GM12864 (cell line): ENCODE data around the gene CLVS2.

Experiments
- DNase-seq: peaks from one replicate; pipeline ENCODE4 v3.0.0-alpha.2; 2011; ENCODE audit warnings: low read depth
- H3K4me3 ChIP-seq: 2 replicates; pipeline ENCODE4 v1.5.1; 2011; ENCODE audit warnings: mild to moderate bottlenecking, low read depth, low read length, control low read depth
- TF ChIP-seq, protein P1 (sequence below): IDR thresholded peaks from 2 replicates; pipeline ENCODE4 v1.5.1; 2011; ENCODE audit warnings: low read depth, mild to moderate bottlenecking, moderate library complexity, low read length, control low read depth, inconsistent platforms; ENCODE audit errors: missing control alignments

The CLVS2 gene

DNA sequence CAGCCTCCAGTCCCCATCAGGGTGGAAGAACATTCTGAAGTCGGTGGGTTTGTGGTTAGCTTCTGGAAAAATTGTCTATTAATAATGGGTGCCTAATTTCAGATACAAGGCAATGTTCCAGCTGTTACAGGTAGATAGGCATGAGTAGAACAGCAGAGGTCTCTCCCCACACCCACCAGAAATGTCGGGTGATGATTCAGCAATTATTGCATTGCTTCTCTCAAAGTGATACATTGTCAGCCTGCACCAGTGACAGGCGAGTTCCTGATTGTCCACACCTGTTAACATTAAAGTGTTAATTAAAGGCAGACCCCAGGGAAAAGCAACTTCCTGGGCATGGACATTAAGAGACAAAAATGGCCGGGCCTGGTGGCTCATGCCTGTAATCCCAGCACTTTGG lies 18.9 kb upstream of the CLVS2 start:
- no peak for DNase-seq
- H3K4me3 ChIP-seq, result no peak overlapping the region
- TF ChIP-seq, protein P1, sequence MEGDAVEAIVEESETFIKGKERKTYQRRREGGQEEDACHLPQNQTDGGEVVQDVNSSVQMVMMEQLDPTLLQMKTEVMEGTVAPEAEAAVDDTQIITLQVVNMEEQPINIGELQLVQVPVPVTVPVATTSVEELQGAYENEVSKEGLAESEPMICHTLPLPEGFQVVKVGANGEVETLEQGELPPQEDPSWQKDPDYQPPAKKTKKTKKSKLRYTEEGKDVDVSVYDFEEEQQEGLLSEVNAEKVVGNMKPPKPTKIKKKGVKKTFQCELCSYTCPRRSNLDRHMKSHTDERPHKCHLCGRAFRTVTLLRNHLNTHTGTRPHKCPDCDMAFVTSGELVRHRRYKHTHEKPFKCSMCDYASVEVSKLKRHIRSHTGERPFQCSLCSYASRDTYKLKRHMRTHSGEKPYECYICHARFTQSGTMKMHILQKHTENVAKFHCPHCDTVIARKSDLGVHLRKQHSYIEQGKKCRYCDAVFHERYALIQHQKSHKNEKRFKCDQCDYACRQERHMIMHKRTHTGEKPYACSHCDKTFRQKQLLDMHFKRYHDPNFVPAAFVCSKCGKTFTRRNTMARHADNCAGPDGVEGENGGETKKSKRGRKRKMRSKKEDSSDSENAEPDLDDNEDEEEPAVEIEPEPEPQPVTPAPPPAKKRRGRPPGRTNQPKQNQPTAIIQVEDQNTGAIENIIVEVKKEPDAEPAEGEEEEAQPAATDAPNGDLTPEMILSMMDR, result no peak

DNA sequence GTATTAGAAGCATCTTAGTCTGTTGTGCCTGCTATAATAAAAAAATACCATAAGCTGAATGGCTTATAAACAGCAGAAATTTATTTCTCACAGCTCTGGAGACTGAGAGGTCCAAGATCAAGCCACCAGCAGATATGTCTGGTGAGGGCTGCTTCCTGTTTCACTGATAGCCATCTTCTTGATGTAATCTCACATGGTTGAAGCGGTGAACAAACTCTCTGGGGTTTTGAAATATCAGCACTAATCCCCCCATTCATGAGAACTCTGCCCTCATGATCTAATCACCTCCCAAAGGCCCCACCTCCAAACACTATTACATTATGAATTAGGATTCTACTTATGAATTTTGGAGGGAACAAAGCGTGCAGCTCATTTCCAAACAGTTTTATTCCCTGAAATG lies 11.6 kb upstream of the CLVS2 start:
- TF ChIP-seq, protein P1, result no peak
- no peak overlapping the region for H3K4me3 ChIP-seq
- no peak for DNase-seq

DNA sequence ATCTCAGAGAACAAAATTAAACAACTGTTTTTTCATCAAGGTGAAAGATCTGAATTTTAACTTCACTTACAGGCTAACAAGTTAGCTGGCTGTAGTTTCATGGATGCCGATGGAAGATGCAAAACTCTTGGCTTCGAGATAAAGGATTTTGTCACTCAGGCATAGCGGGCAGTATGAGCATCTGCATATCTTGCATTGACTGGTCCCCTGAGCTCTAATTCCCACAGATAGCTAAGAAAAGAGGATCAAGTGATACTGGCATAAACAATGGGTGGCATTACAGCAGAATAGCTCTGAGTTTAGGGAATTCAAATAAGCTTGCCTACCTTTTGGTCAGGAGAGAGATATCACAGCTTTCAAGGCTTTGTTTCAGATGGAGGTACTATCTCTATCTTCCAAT lies 1.8 kb upstream of the CLVS2 start:
- DNase-seq, result no peak
- no peak overlapping the region for H3K4me3 ChIP-seq
- TF ChIP-seq, protein P1, result no peak

DNA sequence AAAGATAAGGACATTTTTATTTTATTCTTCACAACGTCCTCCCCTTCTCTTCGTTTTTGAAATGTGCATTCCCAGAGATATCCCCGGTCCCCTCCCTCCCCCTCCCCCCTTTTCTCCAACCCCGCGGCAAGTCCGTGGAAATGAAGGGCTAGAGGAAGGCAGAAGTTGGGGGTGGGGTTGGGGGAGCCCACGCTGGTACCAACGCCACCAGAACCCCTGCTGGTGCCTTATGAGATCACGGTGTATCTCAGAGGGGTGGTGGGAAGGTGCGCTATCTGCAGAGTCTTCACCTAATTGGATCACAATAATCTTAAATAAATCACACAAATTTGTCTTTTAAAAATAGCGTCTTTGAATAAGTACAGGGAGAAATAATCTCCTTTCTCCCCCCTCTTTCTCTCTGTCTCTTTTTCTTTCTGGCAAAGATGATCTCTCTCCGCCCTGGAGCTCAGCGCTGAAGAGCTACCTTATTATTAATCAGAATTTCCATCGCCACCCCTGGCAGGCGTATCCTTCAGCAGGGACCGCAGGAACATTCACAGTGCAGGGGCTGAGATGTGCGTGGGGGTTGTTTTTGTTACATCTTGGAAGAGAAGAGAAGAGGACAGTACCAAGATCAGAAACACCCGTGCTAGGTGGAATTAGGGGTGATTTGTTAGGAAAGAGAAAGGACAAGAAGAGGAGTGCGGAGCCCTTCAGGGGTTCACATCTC lies 915 bp downstream of the CLVS2 start:
- no peak for DNase-seq

DNA sequence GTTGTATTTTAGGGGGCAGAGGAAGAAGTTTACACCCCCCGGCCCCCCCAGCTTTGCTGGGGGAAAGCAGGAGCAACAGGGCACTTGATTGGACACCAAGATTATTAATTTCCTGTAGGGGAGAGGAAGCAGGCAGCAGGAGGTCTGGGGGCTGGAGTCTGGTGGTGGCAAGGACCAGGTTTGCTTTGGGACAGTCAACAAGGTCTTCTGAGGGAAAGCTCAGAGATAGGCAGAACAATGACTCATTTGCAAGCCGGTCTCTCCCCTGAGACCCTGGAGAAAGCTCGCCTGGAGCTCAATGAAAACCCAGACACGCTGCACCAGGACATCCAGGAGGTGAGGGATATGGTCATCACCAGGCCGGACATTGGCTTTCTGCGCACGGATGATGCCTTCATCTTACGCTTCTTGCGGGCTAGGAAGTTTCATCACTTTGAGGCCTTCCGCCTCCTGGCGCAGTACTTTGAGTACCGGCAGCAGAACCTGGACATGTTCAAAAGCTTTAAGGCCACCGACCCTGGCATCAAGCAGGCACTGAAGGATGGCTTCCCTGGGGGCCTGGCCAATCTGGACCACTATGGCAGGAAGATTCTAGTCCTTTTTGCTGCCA lies 1.6 kb downstream of the CLVS2 start:
- H3K4me3 ChIP-seq, result no peak overlapping the region

More for the DNA sequence above, 915 bp downstream of the CLVS2 start:
- TF ChIP-seq, protein P1, result no peak
- no peak overlapping the region for H3K4me3 ChIP-seq

DNA sequence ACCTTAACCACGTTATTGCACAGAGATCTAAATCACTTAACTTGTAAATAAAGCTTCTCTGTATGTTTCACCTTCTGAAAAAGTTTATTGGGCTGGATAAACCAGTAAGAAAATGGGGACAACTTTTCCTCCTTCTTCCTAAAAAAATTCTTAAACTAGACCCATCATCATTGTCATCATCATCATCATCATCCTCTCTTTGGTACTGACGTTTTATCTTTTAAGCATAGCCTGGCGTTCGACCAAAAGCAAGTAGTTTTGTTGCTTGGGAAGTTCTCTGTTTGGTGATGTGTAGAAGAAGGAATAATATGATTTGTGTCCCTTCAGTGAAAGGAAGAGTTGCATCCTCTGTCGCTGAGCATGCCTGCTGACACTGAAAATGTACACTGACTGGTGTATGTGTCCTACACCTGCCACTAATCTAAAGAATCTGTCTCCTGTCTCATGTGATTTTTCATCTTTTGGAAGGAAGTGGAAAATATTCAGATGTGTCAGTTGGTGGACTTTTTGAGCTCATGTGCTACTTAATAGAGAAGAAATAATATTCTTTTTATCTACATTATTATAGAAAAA lies 2.5 kb downstream of the CLVS2 start:
- DNase-seq, result no peak
- TF ChIP-seq, protein P1, result no peak

More for the DNA sequence above, 1.6 kb downstream of the CLVS2 start:
- TF ChIP-seq, protein P1, result no peak
- no peak for DNase-seq

More for the DNA sequence above, 2.5 kb downstream of the CLVS2 start:
- no peak overlapping the region for H3K4me3 ChIP-seq
